ENCODE data around the gene BMX. TPM values are rescaled to one million over a fixed set of nuclear protein-coding genes. Genes with fewer than 3 reads are reported as not detected.

BMX gene
- total RNA-seq, 3 donors from 2014 or later = 2.4 to 5.4 (median 3.8) TPM

- DNase-seq = no peak
- intact Hi-C loops (cut with DNase I, micrococcal nuclease) = no loop called here
- no peaks in the 10 kb centered on the region for H3K9me3 ChIP-seq
- no peaks in the 10 kb centered on the region for H3K4me1 ChIP-seq (ENCODE audit: low read depth)
- no peak for TF ChIP-seq CTCF (IDR thresholded peaks at IDR 0.05)
- no peaks in the 10 kb centered on the region for H3K36me3 ChIP-seq (ENCODE audit: low read depth)
- ATAC-seq = no peak
- no peak overlapping the region for H3K4me3 ChIP-seq
Measured at GRCh38 chrX:15559227-15559626, 58.6 kb downstream of the BMX start.

GRCh38 chrX:15560924-15561323, 60.3 kb downstream of the BMX start:
- no peak for TF ChIP-seq CTCF (IDR thresholded peaks at IDR 0.05)
- H3K4me1 ChIP-seq (ENCODE audit: low read depth) = no peaks in the 10 kb centered on the region
- no peak overlapping the region for H3K4me3 ChIP-seq
- intact Hi-C loops (cut with DNase I, micrococcal nuclease) = no loop called here
- H3K36me3 ChIP-seq (ENCODE audit: low read depth) = no peaks in the 10 kb centered on the region
- DNase-seq (no peak), ATAC-seq (no peak)
- no peaks in the 10 kb centered on the region for H3K9me3 ChIP-seq

GRCh38 chrX:15563056-15563455, 62.4 kb downstream of the BMX start:
- Histone ChIP-seq H3K36me3 (ENCODE audit: low read depth) (no peaks in the 10 kb centered on the region), H3K4me1 (ENCODE audit: low read depth) (no peaks in the 10 kb centered on the region), H3K4me3 (no peak overlapping the region), H3K9me3 (no peaks in the 10 kb centered on the region)
- intact Hi-C loops (cut with DNase I, micrococcal nuclease) = no loop called here
- TF ChIP-seq CTCF (IDR thresholded peaks at IDR 0.05) = no peak
- DNase-seq = peak; percentile 49 to 57 (median 55)
- ATAC-seq = peak; percentile 83

GRCh38 chrX:15564981-15565579, 64.5 kb downstream of the BMX start:
- intact Hi-C loops (cut with DNase I, micrococcal nuclease) = loop anchor here in 1 of 2 donors (5.0 kb wide), 1 partner anchor 68 kb away; no protein-coding TSS in a partner anchor
- DNase-seq = peak; percentile 53 to 78 (median 67)
- no peaks in the 10 kb centered on the region for H3K36me3 ChIP-seq (ENCODE audit: low read depth)
- TF ChIP-seq CTCF (IDR thresholded peaks at IDR 0.05) = peak; percentile 6
- no peak overlapping the region for H3K4me3 ChIP-seq
- ATAC-seq = peak; percentile 97
- no peaks in the 10 kb centered on the region for H3K4me1 ChIP-seq (ENCODE audit: low read depth)
- H3K9me3 ChIP-seq = no peaks in the 10 kb centered on the region

GRCh38 chrX:15566244-15566643, 65.6 kb downstream of the BMX start:
- Histone ChIP-seq H3K9me3 (no peaks in the 10 kb centered on the region), H3K36me3 (ENCODE audit: low read depth) (no peaks in the 10 kb centered on the region), H3K4me3 (no peak overlapping the region), H3K4me1 (ENCODE audit: low read depth) (no peaks in the 10 kb centered on the region)
- no peak for TF ChIP-seq CTCF (IDR thresholded peaks at IDR 0.05)
- intact Hi-C loops (cut with DNase I, micrococcal nuclease) = loop anchor here in 1 of 2 donors (5.0 kb wide), 1 partner anchor 69 kb away; no protein-coding TSS in a partner anchor
- no peak for DNase-seq
- ATAC-seq = no peak
